ENCODE measurements around the gene PPM1L.

GRCh38 chr3:161008086-161008485 lies 252.1 kb downstream of the PPM1L start:
- no peak for TF ChIP-seq CTCF (IDR thresholded peaks at IDR 0.05)
- TF ChIP-seq POLR2AphosphoS5 (IDR thresholded peaks at IDR 0.05; ENCODE audit: insufficient read depth in 1 of 2, low read depth in 1 of 2): no peak
- no peak for TF ChIP-seq POLR2A (IDR thresholded peaks at IDR 0.05)

Measured in vagina (tissue), 2 donors.